HG02588 (cell line): ENCODE results near the gene PRSS38.

Experiments used
- ATAC-seq: cut with Tn5 transposase; IDR thresholded peaks from one replicate; pipeline ENCODE4 v1.9.1; 2021; ENCODE audit warnings: mild to moderate bottlenecking, moderate library complexity; ENCODE audit not compliant: unreplicated experiment

PRSS38 gene

DNA sequence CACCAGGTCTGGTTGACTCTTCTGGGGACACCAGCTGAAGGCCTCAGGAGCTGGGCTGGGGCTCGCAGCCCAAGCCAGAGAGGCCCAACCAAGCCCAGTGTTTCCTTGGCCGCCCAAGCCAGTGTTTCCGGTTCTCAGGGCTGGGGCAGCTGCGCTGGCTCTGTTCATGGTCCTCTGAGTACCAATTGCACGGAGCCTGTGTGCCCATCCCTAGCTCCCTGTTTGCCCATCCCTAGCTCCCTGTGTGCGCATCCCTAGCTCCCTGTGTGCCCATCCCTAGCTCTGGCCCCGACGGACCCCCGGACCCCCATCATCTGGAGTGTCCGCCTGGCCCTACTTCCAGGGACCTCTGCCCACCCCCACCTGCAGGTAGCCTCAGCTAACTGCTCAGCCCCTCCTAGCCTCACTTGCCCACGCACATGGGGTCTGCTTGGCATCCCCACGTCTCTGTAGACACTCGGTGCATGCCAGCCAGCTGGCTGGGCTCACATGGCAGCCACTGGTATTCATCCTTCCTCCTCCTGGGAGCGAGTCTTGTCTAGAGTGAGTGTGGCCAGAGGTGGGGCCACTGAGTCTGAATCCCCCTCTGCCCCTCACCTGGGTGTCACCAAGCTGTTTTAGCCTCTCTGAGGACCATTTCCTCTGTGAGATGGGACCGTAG lies 68.3 kb downstream of the PRSS38 start:
- ATAC-seq, result no peak

DNA sequence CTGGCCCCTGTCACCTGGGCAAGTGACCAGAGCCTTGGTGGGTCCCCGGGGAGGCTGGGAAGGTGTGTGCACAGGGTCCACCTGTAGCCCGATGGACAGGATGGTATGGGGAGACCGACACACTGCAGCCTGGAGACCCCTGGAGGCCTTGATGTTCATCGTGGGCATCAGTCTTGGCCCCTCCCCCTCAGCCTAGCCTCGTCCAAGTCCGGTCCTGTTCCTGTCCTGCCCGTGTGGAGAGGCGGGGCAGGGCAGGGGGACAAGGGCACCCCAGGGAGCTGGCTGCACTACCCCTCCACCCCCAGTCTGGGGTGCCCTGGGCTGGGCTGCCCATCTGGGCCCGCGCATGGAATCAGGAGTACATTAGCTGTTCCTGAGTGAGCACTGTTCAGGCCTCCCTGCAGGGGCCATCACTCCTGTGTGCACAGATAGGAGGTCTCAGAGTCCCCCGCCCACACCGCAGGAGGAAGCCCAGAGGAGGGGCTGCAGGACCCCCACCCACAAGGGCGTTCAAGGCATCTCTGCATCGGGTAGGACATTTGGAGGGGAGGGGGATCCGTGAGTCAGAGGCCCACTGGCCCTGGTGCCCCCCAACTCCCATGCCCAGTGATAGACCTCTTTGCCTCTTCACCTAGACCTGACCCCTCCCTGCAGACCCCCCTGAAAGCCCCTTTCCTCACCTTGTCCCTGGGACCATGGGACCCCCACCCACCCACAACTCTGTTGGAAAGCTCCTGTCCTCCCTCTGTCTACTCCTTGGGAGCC lies 69.1 kb downstream of the PRSS38 start:
- no peak for ATAC-seq

DNA sequence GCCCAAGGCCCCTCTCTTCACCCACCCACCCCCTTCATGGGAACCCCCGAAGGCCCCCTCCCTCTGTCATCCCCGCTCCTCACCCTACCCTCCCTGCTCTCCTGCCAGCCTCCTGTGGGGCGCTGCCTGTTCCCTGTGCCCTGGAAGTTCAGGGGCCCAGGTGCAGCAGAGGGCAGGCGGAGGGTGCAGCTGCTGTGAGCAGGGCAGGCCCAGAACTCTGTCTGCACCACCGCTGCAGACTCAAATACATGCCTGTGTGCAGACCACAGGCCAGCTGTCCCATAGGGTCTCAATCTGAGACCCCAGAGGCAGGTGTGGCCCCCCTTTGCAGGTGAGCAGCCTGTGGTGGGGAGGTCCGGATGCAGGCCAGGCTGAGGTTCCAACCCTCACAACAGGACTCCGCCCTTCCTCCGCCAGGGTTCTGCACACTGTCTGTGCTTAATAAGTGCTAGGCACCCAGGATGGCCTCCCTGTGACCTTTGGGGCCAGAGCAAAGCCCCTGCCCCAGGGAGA lies 69.7 kb downstream of the PRSS38 start:
- no peak for ATAC-seq

DNA sequence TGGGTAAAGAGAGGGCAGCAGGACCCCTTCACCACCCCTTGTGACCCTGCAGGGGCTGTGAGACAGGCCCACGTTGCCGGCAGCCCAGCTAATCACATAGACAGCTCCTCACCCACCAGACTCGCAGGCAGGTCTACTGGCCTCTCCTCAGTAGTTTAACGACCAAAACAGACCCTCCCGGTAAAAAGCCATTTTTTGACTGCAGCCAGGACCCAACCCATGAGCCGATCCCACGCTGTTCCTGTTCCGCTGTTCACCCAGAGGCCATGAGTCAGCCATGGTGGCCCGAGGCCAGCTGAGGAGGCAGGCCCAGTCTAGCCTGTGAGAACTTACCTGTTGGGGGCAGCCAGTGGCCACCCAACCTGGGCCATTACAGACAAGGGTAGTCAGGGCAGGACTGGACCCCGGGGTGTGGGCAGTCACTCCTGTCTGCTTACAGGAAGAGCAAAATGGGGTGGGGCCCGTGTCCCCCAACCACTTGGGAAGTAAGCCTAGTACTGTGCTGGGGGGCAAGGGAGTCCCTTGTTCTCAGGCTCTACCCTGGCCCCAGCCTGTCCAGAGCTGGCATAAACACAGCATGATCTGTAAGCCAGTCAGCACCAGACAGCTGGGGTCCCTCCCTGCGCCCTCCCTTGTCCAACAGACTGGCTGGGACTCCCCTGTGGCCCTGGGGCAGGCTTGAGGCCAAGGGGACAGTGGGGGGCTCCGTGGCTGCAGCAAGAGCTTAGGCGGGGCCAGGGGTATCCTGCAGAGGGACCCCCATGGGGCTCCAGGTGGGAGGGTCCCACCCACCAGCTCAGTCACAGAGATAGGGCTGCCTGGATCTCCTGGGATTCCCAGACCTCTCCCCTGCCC lies 70.4 kb downstream of the PRSS38 start:
- ATAC-seq, result no peak

DNA sequence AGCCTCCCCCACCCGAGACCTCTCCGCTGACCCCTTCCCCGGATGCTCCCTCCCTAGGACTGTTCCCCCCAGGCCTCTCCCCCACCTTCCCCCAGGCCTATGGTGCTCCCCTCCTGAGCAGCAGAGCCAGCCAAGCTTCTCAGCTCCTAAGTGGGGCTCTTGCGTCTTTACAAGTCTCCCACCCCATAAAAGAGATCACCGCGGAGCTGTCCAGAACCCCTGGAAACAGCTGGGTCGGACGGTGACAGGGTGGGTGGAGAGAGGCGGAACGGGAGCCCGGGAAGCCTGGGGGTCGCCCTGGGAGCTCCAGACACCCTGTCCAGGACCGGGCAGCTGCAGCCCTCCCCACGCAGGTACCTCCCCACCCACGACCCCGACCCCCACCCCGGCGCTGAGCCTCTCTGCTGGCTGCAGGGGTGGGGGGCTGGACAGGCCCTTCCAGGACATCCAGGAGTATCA lies 71.1 kb downstream of the PRSS38 start:
- ATAC-seq, result no peak

DNA sequence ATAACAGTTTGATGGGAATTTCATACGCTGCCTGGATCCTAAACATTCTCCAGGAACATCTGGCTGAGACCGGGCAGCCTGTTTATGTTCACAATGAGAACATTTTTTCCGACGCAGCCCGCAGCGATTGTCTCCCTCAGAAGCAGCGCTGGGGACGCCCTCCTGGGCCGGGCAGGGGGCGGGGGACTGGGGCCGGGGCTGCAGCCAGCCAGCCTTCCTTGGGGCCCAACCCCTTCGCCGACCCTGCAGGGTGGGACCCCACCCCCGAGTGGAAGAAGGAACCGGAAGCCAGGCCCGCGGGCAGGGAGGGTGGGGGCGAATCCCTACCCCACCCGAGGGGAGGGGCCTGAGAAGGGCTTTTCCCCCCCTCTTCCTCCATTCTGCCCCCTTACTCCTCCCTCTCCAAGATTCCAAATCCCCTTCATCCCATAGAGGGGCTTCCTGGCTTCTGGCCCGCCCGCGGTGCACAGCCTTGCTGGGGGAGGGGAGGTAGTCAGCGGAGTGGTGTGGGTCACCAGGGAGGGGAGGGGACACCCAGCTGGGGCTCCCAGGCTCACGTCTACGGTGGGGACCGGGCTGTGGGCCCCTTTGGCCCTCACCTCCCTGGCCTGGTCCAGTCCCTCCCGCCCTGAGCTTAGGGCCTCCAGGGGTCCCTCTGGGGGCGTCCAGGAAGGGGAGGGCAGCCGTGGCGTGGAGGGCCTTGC lies 71.7 kb downstream of the PRSS38 start:
- ATAC-seq, result no peak

DNA sequence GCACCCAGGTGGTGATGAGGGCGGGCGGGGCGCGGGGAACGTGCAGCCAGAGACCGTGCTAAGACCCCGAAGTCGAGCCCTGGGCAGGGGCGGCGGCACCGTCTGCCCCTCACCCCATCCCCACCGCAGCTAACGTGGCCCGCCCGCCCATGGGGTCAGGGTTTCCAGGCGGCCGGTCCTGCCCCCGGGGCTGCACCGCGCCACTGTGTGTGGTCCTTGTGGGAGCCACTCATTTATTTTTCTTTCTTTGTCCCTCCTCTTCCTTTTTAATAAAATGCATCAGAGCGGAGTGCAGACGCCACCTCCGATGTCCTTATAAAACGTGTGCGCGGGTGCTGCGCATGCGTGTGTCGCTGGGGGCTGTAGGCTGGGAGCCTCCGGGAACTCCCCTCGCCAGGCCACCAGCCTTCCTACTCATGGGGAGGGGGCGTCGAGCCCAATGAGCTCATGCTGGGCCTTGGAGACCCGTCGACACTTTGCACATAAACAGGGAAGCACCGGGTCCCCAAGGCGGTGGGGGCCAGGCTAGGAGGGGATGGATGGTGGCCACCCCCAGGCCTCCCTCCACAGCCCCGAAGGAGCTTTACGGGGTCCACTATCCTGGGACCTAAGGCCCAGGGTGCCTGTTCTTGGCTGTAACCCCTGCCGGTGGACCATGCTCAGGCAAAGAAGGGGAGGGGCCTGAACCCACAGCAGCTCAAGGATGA lies 72.4 kb downstream of the PRSS38 start:
- ATAC-seq, result no peak

DNA sequence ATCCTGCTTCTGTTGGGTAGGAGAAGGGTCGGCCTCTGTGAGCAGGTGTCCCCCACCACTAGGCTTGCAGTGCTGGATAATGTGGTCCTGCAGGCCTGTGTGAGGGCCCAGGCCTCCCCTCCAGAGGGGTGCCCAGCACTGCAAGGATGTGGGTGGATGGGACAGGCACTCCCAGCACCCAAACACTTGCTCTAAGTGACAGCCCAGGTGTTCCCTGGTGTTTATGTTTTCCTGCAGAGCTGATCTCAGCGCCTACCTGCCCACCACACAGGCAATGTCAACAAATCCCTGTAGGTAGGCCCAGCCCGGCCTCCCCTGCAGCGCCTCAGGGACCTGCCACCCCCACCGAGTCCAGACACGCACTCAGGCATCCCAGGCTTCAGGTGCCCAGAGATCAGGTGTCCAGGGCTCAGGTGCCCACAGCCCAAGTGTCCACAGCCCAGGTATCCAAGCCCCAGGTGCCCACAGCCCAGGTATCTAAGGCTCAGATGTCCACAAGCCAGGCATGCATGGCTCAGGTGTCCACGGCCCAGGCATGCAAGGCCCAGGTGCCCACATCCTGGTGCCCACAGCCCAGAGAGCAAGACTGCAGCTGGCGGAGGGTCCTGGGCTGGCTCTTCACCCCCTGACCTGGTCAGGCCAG lies 73.0 kb downstream of the PRSS38 start:
- no peak for ATAC-seq

DNA sequence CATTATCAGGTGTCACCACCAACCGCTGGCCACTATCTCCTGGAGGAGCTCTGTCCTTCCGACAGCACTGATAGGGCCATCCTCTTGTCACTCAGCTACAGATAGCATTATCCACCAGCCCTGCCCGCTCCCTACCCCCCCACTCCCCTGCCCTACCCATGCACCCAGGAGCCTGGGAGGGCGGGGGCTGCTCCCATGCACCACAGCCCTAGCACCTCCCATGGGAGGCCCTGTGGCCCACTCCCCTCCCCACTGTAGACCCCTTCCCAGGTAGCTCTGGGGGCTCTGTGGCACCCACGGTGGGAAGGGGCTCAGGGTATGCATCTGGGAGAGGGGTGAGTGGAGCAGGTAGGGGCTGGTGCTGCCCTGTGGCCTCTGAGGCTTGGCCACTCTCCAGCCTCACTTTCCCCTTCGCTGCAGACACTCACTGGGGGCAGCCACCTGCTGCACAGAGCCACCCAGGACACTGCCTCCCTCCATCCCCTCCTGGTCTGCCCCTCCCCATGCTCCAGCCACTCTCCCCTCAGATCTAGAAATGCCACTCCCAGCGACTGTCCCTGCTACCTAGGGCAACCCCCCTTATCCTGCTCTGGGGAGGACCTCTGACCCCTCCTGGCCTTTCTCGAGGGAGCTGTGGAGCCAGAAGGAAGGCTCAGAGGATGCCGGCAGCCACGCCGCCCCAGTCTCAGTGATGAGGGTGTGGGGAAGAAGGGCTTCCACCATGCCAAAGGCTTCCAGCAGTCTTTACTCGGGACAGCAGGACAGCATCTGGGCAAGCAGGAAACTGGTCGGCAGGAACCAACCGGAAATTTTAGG lies 73.8 kb downstream of the PRSS38 start:
- ATAC-seq, result no peak

DNA sequence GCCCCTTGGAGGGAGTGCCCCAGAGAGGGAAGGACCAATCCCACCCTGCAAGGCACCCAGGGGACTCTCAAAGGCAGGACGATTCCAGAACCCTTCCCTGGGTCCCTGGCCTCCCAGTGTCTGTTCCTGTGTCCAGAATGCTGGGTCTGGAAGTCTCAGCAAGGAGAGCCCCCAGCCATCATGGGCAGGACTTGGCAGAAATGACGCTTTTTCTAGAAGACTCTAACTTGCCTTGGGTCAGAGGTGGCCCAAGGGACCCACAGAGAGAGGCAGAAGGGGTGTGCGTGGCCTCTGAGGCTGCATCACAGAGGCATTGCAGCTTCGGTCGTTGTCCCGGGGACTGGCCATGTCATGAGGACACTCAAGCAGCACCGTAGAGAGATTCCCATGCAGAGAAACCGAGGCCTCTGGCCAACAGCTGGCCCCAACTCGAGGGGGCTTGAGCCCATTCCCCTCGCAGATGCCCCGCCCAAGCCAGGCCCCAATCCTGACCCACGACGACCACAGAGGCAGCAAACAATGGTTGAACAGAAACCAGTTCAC lies 74.5 kb downstream of the PRSS38 start:
- ATAC-seq, result no peak

DNA sequence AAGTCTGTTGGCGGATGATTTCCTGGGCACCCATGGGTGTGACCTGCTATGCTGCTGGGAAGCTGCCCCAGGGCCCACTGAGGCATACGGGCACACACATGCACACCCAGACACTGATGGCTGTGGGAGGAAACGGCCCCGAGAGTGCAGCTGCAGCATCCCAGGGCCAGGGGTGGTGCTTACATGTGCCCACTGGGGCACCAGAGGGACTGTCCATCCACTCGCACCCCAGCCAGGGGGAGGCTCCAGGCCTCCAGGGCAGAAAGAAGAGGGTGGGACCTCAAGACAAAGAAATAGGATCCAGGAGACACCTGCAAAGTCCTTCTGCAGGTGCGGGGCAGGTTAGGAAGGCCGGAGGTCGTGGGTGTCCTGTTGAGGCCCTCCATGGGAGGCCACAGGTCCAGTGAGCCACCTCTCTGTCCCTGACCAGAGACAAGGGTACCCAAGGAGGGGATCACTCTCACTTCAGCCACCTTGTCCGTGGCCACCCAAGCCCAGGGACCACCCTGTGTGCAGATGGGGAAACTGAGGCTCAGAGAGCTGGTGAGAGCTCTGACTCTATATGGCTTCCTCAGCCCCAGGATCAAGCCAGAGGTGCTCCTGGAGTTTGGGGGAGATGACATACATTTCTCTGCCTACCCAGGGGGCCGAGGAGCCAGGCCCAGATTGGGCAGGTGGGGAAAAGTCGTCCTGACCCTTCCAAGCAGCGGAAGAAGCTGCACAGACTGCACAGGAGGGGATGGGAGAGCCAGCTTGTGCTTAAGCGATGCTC lies 75.2 kb downstream of the PRSS38 start:
- ATAC-seq, result no peak

DNA sequence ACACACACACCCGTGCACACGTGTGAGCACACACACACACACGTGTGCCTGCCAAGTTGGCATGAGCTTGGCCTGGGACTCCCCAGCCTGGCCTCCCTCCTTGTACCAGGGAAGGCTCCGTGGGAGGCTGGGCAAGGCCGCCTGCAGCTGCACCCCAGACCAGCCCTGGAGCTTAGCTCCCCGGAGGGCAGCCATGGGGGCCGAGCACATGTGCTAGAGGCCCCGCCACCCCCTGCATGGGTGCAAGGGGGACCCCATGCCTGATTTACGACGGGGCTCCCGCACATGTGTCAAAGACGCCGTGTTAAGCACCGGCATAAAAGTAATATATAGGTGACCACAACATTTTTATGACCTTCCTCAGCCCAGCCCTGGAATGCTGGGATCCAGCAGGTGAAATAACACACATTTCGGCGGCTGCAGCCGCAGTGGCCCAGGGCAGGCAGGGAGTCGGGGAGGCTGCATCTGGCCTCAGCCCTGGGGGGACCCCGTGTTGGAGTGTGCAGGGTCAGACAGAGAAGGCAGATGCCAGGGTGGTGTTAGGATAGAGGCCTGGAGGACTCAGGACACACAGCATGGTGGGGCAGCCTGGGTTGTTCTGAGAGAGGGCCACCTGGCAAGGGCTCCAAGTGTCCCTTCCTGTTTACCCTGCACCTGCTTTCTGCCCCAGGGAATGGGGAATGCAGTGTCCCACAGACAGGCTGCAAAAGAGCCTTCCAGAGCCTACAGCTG lies 75.9 kb downstream of the PRSS38 start:
- ATAC-seq, result no peak

DNA sequence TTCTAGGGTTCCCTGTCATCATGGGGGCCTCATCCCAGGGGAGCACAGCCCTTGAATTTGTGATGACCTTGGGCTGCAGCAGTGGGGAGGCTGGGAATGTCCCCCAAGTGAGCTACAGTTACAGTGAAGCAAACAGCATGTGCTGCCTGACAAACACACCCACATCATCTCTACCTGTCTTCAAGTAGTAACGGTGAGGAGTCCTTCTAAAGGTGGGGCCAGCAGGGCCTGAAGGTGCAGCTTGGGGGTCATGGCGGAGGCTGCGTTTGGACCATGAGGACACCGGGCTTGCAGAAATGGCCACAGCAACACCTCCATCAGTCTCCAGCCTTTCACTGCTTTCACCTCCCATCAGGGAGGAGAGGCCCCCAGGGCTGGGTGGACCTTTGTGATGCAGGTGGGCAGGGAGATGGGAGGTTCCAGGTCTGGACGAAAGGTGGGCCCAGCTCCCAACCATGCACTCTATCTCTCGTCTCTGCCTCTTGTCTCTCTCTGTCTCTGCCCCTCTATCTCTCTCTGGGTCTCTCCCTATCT lies 76.5 kb downstream of the PRSS38 start:
- no peak for ATAC-seq

DNA sequence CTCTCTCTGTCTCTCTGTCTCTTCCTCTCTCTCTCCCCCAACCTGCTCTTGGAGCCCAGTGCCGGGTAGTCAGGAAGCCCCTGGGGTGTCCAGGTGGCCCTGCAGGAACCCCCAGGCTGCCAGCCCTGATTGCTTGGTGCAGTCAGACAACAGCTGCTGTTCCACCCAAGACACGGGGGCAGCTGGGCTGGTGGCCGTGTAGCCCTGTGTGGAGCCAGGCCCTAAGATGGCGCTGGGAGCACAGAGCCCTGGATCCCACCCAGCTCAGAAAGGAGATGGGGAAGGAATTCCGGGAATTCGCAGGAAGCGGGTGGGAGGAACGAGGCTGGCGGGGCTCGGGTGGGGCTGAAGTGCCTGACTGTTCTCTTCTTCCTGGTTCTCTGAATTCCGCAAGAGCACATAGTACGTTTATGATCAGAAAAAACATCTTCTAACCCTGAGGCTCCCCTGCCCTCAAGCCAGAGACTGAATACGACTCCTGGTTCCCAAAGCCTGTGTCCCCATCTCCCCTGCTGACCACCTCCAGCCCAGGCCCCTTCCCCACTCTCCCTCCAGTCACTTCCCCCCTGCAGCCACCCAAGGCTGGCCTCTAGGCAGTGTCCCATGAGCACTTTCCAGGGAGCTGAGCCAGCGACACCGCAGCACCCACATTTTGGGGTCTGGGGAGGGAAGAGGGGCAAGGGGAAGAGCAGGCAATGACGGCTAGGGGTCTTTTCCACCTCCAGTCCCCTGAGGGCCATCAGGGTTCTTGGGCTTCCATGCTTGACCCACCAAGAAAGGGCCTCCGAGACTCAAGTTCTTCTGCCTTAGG lies 77.2 kb downstream of the PRSS38 start:
- no peak for ATAC-seq

DNA sequence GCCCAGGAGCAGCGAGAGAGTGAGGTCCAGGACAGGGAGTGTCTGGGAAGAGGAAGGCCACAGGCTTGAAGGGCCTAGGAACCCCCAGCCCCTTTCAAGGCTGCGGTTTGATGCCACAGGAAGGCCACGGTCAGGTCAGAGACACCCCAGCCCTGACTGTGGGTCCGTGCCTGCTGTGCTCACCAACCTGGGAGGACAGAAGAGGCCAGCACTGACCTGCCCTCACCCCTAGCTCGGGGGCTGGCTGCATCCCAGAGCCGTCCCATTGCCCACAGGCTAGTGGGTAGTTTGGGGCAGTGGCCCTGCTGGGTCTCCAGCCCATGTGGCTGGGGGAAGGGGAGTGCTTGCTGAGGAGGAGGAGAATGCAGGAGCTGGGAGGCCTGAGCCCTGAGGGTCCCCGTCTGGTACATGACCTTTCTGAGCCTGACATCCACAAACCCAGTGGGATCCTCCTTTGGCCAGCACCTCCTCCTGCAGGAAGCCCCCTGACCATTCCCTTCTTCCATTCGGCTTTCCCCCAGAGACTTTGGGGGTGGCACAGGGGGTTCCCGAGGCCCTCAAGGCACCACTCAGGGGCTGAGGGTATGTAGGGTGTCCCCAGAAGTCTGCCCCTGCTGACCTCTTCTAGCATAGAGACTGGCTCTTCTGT lies 77.9 kb downstream of the PRSS38 start:
- no peak for ATAC-seq
